ENCODE measurements around the gene TMEM87B. TPM values are rescaled to one million over a fixed set of nuclear protein-coding genes. Genes with fewer than 3 reads are reported as not detected.
A peak's percentile ranks its signal among the peaks of the same experiment; 100 is the strongest.

Gene TMEM87B
- total and polyA plus RNA-seq, 10 of the 15 experiments (the other 5 are each of a cell fraction or from before 2014, with no cell fraction given), result 5.7 to 20.6 (median 12.3) TPM

- TF ChIP-seq ASH2L (IDR thresholded peaks at IDR 0.05; ENCODE audit: borderline replicate concordance, low read depth) (no peak), SMC3 (IDR thresholded peaks at IDR 0.05; ENCODE audit: borderline replicate concordance, low read length) (peak; percentile 88; the same call in 1 of the 2 replicates), TAF1 (IDR thresholded peaks at IDR 0.05; ENCODE audit: borderline replicate concordance, low read depth, low read length) (no peak), ZSCAN29 (IDR thresholded peaks at IDR 0.05) (no peak), ZBED1 (IDR thresholded peaks at IDR 0.05; ENCODE audit: borderline replicate concordance) (no peak), NBN (IDR thresholded peaks at IDR 0.05) (no peak), YY1 (IDR thresholded peaks at IDR 0.05; ENCODE audit: low read depth, low read length) (no peak), RELB (IDR thresholded peaks at IDR 0.05; ENCODE audit: low read depth) (0 out of 2 replicates have a peak, but pooled peaks have one; percentile 20), POLR2AphosphoS5 (IDR thresholded peaks at IDR 0.05; ENCODE audit: low read length) (no peak), DPF2 (IDR thresholded peaks at IDR 0.05) (no peak), SIX5 (IDR thresholded peaks at IDR 0.05; ENCODE audit: low read depth, low read length, severe bottlenecking) (no peak), TCF12 (IDR thresholded peaks at IDR 0.05; ENCODE audit: low read depth, low read length) (no peak), RAD51 (IDR thresholded peaks at IDR 0.05) (no peak), MYC (IDR thresholded peaks at IDR 0.05; ENCODE audit: insufficient read depth, insufficient read length, insufficient replicate concordance, low read length, severe bottlenecking) (no peak)
Measured at GRCh38 chr2:112048887-112049286, 6.2 kb upstream of the TMEM87B start (continued).
